ENCODE data around the gene IPO7.

GRCh38 chr11:9357041-9357440, 27.4 kb upstream of the IPO7 start:
- no peak for TF ChIP-seq POLR2AphosphoS5 (IDR thresholded peaks at IDR 0.05)
- no peak for TF ChIP-seq CTCF (IDR thresholded peaks at IDR 0.05)
- TF ChIP-seq POLR2A (IDR thresholded peaks at IDR 0.05) = no peak
- TF ChIP-seq EP300 (IDR thresholded peaks at IDR 0.05) = no peak

Data from upper lobe of left lung (tissue), 4 donors.